ENCODE results near the gene SFXN5.
A peak's percentile ranks its signal among the peaks of the same experiment; 100 is the strongest.

The SFXN5 gene

DNA sequence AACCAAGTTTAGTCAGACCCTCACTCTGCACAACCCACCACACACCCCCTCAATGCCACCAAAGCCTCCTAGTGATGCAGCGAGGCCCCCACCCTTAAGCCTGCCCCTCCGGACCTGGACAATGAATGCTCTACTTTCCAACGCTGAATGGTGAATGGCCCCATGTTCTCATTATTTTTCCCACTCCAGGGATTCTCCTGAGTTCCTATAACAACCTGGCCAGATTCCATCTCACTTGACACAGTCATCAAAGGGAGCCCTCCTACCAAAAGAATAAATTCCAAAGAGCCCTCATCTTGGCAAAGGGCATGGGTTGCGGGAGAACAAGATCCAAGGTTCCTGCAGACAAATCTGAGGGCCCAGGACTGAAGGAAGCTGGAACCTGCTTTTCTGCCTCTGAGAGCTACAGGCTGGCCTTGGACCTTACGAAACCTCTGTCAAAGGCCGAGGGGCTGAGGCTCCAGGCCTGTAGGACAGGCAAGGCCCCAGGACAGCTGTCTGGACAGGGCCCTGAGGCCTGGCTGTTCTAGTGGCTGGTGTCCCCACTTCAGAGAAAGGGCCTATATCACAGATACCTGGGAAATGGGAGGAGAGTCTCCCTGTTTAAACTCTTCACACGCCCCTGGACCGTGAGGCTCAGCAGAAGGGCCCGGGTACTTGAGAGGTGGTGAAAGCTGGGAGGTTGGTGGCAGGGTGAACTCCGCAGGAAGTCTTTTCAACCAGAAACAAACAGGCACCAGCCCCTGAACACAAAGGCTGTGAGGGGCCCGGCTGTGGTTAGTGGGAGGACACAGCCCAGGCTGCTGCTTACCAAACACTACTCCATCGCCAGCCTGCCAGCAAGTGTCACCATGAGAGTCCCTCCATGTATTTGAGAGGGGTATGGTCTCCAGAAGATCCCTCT is 27.3 kb downstream of the SFXN5 start:
- peak in 4 of 14 donors; percentile 27 to 64 (median 50) for DNase-seq

GRCh38 chr2:73043276-73043675 is 28.2 kb downstream of the SFXN5 start:
- peak in 7 of 14 donors; percentile 14 to 44 (median 29) for DNase-seq

DNA sequence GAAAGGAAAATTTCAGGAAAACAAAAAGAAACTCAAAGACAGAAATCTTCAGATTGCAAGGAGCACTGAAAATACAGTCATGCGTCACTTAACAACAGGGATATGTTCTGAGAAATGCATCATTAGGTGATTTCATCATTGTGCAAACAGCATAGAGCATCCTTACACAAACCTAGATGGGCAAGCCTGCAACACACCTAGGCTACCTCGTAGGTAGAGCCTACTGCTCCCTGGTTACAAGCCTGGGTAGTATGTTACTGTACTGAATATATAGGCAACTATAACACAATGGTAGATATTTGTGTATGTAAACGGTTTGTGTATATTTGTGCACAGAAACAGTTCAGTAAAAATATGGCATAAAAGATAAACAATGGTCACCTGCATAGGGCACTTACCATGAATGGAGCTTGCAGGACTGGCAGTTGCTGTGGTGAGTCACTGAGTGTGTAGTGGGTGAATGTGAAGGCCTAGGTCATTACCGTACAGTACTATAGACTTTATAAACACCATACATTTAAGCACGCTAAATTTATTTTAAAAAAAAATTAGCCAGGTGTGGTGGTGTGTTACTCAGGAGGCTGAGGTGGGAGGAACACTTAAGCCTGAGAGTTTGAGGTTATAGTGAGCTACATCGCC is 33.4 kb downstream of the SFXN5 start:
- DNase-seq = no peak

DNA sequence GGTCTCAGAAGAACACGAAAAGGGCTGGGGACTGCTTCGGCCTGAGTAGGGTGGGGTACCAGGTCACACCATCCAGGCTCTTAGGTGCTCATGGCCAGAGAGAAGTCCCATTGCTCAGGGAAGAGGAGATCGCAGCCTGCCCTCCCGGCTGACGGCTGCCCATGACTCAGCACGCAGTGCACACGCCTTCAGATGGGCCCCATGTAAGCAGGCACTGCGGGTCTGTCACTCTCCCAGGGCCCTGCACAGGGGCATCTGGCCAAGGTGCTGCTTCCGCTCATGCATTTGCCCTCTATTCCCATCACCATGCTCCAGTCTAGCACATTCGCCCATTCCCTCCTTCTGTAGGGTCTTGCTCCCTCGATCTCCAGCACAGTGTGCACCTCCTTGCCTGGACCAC is 34.7 kb downstream of the SFXN5 start:
- no peak for DNase-seq

- peak in 9 of 14 donors; percentile 30 to 75 (median 52) for DNase-seq
These were observed 35.4 kb downstream of the SFXN5 start for GRCh38 chr2:73035899-73036711.

GRCh38 chr2:73034661-73035375 is 36.7 kb downstream of the SFXN5 start:
- no peak for DNase-seq

- DNase-seq = peak in 1 of 14 donors; percentile 6
These were observed 37.6 kb downstream of the SFXN5 start for GRCh38 chr2:73033766-73034381.

DNA sequence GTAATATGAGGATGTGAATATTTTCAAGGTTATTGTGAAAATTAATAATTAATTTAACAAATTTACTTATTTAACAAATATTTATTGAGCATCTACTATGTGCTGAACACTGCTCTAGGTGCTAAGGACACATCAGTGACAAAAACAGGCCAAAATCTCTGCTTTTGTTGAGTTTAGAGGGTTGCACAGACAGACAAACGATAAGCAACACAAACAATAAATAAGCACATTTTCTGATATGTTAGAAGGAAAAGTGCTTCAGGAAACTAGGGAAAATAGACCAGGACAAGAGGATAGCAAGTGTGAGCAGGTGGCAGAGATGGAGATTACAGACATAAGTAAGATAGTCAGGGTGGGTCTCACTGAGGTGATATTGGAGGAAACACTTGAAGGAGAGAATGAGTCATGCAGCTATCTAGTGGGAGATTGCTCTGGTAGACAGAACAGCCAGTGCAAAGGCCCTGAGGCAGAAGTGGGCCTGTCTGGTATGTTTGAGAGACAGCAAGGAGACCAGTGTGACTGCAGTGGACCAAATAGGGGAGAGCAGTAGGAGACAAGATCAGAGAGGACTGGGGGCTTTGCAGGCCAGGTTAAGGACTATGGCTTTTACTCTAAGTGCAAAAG is 38.3 kb downstream of the SFXN5 start:
- DNase-seq = no peak

- no peak for DNase-seq
These were observed 38.8 kb downstream of the SFXN5 start for GRCh38 chr2:73032702-73033097.

DNA sequence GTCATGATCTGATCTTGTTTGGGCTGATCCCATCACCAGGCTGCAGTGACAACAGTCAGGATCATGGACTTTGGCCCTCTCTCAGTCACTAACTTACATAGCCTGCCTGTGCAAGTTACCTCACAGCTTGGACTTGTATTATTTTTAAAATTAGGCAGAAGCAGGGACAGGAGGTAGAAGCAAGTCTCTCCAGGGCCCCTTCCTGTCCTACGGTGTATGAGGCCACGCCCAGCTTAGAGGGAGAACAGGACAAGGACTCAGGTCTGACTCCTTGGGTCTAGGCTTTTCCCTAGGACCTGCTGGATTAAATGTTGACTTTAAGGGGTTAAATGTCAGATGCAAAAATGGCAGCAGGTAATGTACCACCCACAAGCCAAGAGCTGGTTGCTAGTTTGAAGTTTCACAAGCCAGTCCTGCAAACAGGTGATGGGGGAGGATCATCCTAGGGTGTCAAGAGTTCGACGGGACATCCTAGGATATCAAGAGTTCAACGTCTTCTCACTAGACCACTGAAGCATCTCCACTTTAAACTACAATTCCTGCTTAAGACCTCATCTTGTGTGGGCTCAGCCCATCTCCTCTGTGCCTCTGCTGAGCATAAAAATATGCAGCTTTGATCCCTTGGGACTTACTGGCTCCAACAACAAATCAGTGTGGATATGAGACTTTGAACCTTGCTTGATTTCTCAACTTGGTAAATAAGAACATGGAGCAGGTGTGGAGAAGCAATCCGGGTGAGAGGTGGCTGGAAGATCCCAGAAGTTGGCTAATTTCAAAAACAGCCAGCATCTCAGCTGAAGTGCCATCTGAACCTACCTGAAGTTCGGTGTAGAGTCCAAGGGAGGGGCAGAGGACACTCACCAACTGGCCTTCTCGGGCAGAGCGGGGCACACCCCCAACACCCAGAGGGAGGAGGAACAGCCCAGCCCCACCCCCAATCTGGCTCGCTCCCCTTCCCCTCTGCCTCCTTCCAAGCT is 39.5 kb downstream of the SFXN5 start:
- DNase-seq = no peak

GRCh38 chr2:73031095-73031678 is 40.3 kb downstream of the SFXN5 start:
- DNase-seq = no peak

- DNase-seq = no peak
These were observed 42.7 kb downstream of the SFXN5 start for GRCh38 chr2:73028841-73029240.

- DNase-seq = no peak
These were observed 44.2 kb downstream of the SFXN5 start for GRCh38 chr2:73027340-73027739.

- no peak for DNase-seq
These were observed 48.0 kb downstream of the SFXN5 start for GRCh38 chr2:73023497-73023896.

- DNase-seq = no peak
These were observed 49.4 kb downstream of the SFXN5 start for GRCh38 chr2:73022024-73022568.

- DNase-seq = no peak
These were observed 50.0 kb downstream of the SFXN5 start for GRCh38 chr2:73021371-73022010.

GRCh38 chr2:73020657-73021370 is 50.7 kb downstream of the SFXN5 start:
- DNase-seq = no peak

- no peak for DNase-seq
These were observed 51.2 kb downstream of the SFXN5 start for GRCh38 chr2:73020306-73020656.

Data from C1 segment of cervical spinal cord (tissue), 14 donors.